T1000 (cell line): ENCODE results near the gene CDH5.
"Not testable (repeated sequence)": the region's sequence is repeated elsewhere in the genome, so short reads cannot be mapped to it uniquely, and the experiment has no call there.

Experiments used
- DNase-seq: peaks from one replicate; lab custom pipeline; 2025; ENCODE audit warnings: mixed read lengths; lab: John Stamatoyannopoulos, UW

CDH5 gene

GRCh38 chr16:66437391-66437945 is 71.0 kb downstream of the CDH5 start:
- DNase-seq: no peak

GRCh38 chr16:66438536-66438935 is 72.0 kb downstream of the CDH5 start:
- DNase-seq: no peak

DNA sequence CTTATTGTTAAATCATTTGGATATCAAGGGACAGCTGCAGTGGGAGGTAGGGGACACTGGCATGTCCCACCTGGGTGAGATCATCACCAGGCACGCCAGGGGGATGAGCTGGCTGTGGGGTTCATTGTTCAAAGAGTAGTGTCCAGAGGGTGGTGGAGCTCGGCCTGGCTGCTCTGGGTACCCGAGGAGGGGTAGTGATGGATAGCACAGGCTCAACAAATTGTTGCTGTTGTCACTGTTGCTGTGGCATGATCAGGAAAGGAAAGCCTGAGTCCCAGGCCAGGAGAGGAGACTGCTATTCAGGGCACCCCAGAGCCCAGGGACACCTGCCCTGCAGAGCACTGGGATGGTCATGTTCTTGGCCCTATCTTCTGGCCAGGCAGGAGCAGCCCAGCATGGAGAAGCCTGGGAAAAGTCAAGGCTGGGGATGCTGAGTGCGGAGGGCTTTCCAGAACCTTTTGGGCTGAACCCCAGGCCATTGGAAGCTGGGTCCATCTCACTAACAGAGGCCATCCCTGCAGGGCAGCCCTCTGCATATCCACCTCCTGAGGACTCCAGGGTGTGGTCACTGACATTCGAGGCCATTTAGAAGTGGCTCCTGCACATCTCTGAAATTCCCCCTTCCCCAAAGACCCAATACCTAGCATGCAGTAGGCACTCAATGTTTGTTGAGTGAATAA is 72.7 kb downstream of the CDH5 start:
- no peak for DNase-seq

- DNase-seq: no peak
These were observed 73.8 kb downstream of the CDH5 start for GRCh38 chr16:66440271-66440802.

DNA sequence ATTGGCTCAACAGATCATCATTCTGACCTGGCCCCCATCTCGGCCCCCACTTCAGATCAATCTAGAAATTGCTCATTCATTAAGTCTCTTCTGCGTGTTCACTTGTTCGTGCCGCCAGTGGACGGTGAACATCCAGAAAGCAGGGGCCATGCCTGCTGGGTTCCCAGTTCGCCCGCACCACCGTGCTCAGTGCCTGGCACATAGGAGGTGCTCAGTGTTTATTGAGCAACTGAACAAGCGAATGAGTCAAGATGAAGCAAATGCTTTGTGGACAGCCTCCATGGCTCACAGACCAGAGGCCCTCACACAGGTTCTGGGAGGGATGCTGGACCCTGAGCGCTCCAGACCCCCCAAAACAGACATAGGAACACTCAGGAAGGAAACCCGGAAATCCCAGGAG is 74.5 kb downstream of the CDH5 start:
- no peak for DNase-seq

DNA sequence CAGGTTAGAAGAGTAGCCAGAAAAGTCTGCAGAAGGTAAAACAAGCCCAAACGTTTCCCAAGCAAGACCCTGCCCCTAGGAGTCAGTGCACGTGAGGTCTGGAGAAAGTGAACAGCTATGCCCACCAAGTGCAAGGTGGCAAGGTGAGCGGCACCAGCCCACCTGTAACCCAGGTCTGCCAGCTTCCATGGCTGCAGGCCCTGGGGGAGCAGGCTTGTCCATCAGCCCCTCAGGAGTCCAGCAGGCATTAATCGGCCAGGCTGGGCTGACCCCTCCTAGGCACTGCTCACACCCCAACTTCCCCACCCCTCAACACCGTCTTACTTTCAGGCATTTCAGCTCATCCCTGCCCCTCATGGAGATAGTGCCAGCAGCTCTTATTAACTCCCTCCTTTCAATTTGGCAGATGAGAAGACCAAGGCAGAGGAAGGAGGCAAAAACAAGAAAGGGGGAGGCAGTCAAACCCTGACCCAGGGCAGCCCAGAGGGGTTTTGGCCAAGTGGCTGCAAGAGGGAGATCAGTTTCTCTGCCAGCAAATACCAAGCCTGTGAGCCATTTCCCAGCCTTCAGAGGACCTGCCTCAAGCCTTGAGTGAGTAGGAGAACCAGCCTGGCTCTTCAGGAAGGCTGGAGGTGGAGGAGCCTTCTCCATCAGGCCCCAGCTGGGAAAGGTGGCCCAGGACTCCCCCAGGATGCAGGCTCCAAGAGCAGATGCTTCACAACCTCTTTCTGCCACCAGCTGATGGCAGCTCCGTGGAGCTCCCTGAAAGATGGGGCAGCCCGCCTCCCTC is 75.3 kb downstream of the CDH5 start:
- DNase-seq: no peak

GRCh38 chr16:66442502-66443268 is 76.2 kb downstream of the CDH5 start:
- no peak for DNase-seq

DNA sequence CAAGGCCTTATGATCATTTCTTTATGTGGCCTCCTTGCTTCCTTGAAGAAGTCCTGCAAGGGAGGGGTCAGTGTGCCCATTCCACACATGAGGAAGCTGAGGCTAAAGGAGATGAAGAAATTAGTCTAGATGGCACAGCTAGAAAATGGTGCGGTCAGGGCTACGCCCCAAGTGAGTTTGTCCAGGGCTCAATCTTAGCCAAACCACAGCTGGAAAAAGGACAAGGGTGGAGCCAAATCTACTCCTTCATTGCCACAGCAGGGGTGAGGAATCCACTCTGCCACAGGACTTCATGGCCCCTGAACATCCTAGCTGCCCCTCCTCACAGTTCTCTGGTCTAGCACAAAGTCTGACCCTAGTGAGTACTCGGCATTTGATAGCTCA is 76.8 kb downstream of the CDH5 start:
- DNase-seq: no peak

GRCh38 chr16:66444049-66444481 is 77.6 kb downstream of the CDH5 start:
- no peak for DNase-seq

DNA sequence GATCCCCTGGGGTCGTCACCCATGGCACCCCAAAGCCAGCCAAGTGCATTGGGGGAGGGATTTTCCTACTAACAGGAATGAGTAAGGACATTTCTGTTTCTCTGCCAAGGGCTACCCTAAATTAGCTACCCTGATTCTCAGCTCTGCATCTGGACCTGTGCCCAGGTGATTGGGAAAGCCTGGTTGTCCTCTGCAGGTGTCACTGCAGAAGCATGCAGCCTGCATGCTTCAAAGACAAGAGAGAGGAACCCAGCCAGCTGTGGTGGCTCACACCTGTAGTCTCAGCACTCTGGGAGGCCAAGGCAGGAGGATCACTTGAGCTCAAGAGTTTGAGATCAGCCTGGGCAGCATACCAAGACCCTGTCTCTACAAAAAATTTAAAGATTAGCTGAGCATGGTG is 80.2 kb downstream of the CDH5 start:
- DNase-seq: no peak

GRCh38 chr16:66447491-66447890 is 81.0 kb downstream of the CDH5 start:
- DNase-seq: no peak

DNA sequence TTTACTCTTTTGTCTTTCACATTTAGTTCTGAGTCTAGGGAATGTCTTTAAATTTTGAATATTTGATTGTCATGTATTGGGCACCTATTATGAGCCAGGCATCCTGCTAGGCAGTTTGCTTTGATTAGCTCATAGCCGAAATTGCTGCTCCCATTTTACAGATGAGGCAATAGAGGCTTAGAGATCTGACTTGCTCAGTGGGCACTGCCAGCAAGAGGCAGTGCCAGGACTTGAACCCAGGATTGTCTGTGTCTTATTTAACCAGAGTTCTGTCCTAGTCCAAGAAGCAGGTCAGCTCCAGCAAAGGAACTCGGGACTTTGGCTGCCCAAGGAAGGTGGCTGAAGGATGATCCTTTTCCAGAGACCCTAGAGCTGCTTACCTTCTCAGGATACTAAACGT is 85.1 kb downstream of the CDH5 start:
- no peak for DNase-seq

- not testable (repeated sequence) for DNase-seq
These were observed 86.7 kb downstream of the CDH5 start for GRCh38 chr16:66453230-66453629.
